HG02973 (cell line): ENCODE measurements around the gene EFEMP1.
"Not testable (repeated sequence)": the region's sequence is repeated elsewhere in the genome, so short reads cannot be mapped to it uniquely, and the experiment has no call there.

Source experiments
- ATAC-seq: cut with Tn5 transposase; IDR thresholded peaks from one replicate; pipeline ENCODE4 v1.9.1; 2021; ENCODE audit warnings: moderate library complexity; ENCODE audit not compliant: unreplicated experiment

Gene EFEMP1

DNA sequence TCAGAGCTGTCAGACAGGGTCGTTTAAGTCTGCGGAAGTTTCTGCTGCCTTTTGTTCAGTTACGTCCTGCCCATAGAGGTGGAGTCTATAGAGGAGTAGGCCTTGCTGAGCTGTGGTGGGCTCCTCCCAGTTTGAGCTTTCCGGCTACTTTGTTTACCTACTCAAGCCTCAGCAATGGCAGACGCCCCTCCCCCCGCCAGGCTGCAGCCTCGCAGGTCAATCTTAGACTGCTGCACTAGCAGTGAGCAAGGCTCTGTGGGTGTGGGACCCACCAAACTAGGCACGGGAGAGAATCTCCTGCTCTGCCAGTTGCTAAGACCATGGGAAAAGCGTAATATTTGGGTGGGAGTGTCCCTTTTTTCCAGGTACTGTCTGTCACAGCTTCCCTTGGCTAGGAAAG, 86.5 kb downstream of the EFEMP1 start:
- ATAC-seq: no peak

DNA sequence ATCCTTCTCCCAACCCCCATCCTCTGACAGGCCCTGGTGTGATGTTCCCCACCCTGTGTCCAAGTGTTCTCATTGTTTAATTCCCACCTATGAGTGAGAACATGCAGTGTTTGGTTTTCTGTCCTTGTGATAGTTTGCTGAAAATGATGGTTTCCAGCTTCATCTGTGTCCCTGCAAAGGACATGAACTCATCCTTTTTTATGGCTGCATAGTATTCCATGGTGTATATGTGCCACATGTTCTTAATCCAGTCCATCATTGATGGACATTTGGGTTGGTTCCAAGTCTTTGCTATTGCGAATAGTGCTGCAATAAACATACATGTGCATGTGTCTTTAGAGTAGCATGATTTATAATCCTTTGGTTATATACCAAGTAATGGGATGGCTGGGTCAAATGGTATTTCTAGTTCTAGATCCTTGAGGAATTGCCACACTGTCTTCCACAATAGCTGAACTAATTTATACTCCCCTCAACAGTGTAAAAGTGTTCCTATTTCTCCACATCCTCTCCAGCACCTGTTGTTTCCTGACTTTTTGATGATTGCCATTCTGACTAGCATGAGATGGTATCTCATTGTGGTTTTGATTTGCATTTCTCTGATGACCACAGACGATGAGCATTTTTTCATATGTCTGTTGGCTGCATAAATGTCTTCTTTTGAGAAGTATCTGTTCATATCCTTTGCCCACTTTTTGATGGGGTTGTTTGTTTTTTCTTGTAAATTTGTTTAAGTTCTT, 91.7 kb downstream of the EFEMP1 start:
- ATAC-seq: not testable (repeated sequence)

DNA sequence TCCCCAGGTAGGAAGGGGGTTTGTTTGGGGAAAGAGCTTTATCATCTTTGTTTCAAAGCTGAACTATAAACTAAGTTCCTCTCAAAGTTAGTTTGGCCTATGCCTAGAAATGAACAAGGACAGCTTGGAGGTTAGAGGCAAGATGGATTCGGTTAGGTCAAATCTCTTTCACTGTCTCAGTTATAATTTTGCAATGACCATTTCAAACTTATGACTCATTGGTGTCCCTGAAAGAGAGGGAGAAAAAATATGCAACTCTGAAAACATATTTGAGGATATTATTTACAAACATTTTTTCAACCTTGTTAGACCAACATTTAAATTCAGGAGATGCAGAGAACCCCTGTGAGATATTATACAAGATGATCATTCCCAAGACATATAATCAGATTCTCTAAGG, 95.7 kb downstream of the EFEMP1 start:
- ATAC-seq: no peak

DNA sequence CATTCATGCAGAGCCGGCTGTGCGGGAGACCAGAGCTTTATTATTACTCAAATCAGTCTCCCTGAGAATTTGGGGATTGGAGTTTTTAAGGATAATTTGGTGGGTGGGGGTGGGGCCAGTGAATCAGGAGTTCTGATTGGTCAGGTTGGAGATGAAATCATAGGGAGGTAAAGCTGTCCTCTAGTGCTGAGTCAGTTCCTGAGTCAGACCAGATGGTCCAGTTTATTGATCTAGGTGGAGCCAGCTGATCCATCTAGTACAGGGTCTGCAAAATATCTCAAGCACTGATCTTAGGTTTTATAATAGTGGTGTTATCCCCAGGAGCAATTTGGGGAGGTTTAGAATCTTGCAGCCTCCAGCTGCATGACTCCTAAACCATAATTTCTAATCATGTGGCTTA, 96.2 kb downstream of the EFEMP1 start:
- not testable (repeated sequence) for ATAC-seq

DNA sequence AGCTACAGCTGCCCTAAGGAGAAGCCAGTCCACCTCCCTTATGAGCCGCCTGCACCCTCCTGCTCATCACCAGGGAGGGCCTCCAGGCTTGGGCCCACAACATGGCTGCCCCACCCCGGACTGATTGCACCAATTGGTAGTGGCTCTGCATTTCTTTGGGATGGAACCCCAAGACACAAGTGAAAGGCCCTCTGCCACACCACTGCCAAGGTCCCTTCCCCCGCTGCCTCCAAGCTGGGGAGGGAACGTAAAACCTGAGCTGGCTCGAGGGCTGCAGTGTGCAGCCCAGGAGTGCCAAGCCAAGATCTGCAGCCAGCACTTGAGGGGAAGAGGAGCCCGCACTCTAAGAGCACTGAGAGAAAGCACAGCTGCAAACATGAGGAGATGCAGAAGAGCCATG, 97.3 kb downstream of the EFEMP1 start:
- no peak for ATAC-seq

DNA sequence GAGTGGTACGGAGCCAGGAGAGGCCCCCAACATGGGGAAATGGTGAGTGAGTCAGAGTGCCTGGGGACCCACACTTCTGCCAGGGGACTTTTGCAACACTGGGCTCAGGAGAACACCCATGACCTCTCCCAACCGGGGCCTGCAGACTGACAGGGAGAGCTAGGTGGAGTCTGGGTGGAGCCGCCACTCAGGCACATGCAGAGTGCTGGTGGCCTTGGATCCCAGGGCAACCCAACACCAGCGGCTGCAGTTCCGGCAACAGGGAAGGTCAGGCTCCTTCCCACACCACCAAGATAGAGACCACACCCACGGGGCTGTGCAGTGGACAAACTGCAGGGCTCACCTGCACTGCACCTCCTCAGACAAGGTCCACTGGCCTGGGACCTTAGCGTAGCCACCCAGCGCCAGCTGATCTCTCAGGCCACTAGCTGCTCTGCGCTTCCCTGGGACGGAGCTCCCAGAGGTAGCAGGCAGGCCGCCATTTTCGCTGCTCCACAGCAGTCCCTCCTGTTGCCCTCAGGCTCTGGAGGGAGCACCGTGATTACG, 99.0 kb downstream of the EFEMP1 start:
- no peak for ATAC-seq
